RKO (cell line): ENCODE measurements around the gene NNMT.

Experiments used
- DNase-seq: peaks from one replicate; pipeline ENCODE4 v3.0.0-alpha.2; 2016; ENCODE audit warnings: low spot score

NNMT gene

GRCh38 chr11:114348200-114349191 is 52.3 kb downstream of the NNMT start:
- peak; percentile 57 for DNase-seq

DNA sequence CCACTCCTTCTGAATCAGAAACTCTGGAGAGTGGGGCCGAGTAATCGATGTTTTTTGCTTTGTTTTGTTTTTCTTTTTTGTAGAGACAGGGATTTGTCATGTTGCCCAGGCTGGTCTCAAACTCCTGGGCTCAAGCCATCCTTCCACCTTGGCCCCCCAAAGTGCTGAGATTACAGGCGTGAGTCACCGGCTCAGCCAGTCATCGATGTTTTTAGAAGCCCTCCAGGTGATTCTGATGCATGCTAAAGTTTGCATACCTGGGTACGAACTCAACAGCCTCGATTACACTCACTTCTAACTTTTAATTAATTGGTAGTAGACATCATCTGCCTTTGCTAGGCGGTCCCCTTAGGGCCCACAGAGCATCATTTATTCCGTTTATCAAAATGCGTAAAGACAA is 53.8 kb downstream of the NNMT start:
- DNase-seq = no peak

GRCh38 chr11:114353443-114353842 is 57.2 kb downstream of the NNMT start:
- DNase-seq = no peak

DNA sequence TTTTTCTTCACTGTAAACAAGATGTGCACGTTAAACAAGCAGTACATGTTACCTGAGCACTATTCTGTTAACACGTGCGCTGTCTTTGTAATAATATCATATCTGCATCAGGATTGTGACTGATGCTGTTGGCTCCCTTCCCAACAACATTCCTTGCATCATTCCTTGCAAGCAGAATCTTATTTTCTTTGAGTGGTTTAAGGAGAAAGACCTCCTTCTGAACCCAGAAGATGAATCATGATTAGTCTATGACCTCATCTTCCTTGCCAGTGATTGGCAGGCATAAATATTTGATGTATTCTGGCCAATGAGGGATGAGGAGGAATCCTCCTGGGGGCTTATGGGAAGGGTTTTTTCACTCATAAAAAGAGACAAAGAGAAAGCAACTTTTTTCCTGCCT is 57.9 kb downstream of the NNMT start:
- DNase-seq = peak; percentile 72

DNA sequence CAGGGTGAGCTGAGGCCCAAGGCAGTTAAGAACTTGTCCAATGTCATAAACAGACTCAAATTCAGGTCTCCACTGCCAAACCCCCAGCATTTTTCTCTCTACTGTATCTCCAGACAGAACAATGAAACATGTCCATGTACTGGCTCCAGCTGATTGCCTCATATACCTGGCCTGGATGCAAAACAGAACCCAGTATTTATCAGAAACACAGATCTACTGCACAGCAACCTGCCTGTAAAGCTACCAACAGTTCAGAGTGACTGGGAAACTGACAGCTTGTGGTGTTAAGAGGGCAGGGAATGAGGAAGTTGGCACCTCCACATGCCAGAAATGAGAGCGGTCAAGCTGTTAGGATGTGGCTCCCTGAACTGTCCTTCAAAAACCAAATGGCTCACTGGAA is 62.5 kb downstream of the NNMT start:
- no peak for DNase-seq

GRCh38 chr11:114359342-114359741 is 63.1 kb downstream of the NNMT start:
- peak; percentile 18 for DNase-seq

GRCh38 chr11:114362326-114362725 is 66.1 kb downstream of the NNMT start:
- DNase-seq = no peak

DNA sequence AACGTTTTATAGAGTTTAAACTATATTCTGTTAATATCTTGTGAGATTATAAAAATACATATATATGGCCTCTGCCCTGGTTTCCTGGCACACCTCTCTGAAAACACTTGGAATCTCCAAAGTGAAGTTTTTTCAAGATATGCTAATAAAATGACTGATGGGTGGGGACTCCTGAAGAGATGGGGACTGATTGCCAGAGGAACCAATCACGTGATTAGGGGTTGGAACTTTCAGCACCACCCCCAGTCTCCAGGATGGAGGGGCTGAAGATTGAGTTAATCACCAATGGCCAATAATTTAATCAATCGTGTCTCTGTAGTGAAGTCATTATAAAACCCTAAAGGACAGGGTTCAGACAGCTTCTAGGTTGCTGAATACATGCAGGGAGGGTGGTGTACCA is 66.8 kb downstream of the NNMT start:
- no peak for DNase-seq
